Natural killer cell treated with Interleukin-12 subunit alpha and Interleukin-12 subunit beta and Interleukin-15 and Interleukin-18, amount 100 ng/mL, for 72 hours (primary cell): ENCODE data around the gene IFNK. TPM values are rescaled to one million over a fixed set of nuclear protein-coding genes. Genes with fewer than 3 reads are reported as not detected.
A peak's percentile ranks its signal among the peaks of the same experiment; 100 is the strongest.

ENCODE experiments used
- ATAC-seq, 2 donors: fragments of 150-1000 bp; cut with Tn5 transposase in 1 of 2; sonication (Bioruptor Pico), chemical (Tn5 transposase) in 1 of 2; 2 replicates each; pipeline ENCODE4 v1.10.0; 2021
- DNase-seq: peaks from one replicate; pipeline ENCODE4 v3.0.0; 2022; ENCODE audit warnings: low spot score
- H3K27ac Mint-ChIP-seq, 2 donors: 1 replicate in 1 of 2; 2 replicates in 1 of 2; pipeline ENCODE4 v1.8.0; 2022; ENCODE audit warnings: mixed read lengths in 2 of 2, mild to moderate bottlenecking in 1 of 2, moderate library complexity in 1 of 2
- H3K27me3 Mint-ChIP-seq, 2 donors: 1 replicate in 1 of 2; 2 replicates in 1 of 2; pipeline ENCODE4 v1.8.0; 2022; ENCODE audit warnings: mixed read lengths in 2 of 2
- H3K36me3 Mint-ChIP-seq: one replicate; pipeline ENCODE4 v1.8.0; 2022; ENCODE audit warnings: mixed read lengths
- H3K4me1 Mint-ChIP-seq, 2 donors: 1 replicate in 1 of 2; 2 replicates in 1 of 2; pipeline ENCODE4 v1.8.0; 2022; ENCODE audit warnings: low read depth in 2 of 2, mixed read lengths in 2 of 2, mild to moderate bottlenecking in 1 of 2
- H3K4me3 Mint-ChIP-seq: one replicate; pipeline ENCODE4 v1.8.0; 2022; ENCODE audit warnings: mixed read lengths
- H3K9me3 Mint-ChIP-seq: 2 replicates; pipeline ENCODE4 v1.8.0; 2022; ENCODE audit warnings: mixed read lengths
- total RNA-seq, 2 donors: library from RNA; stranded (reverse); gene quantifications; one replicate each; pipeline ENCODE4 v1.2.3, GENCODE V29; 2022

IFNK gene, protein sequence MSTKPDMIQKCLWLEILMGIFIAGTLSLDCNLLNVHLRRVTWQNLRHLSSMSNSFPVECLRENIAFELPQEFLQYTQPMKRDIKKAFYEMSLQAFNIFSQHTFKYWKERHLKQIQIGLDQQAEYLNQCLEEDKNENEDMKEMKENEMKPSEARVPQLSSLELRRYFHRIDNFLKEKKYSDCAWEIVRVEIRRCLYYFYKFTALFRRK
- not detected for total RNA-seq

DNA sequence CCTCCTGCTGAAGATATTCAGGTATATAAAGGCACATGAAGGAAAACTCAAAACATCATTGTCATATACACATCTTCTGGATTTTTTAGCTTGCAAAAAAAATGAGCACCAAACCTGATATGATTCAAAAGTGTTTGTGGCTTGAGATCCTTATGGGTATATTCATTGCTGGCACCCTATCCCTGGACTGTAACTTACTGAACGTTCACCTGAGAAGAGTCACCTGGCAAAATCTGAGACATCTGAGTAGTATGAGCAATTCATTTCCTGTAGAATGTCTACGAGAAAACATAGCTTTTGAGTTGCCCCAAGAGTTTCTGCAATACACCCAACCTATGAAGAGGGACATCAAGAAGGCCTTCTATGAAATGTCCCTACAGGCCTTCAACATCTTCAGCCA is at the start of gene IFNK:
IFNK (plus strand) TSS at position 55 of the 400 bp plus-strand sequence; CDS start at position 102, 47 bp downstream.
- no peaks in the 10 kb centered on the region for H3K9me3 Mint-ChIP-seq
- no peak for ATAC-seq
- H3K4me1 Mint-ChIP-seq = peaks cover 0 to 3% of the 10 kb centered on the region in 2 donors
- H3K27me3 Mint-ChIP-seq = peaks cover 24 to 30% of the 10 kb centered on the region in 2 donors
- no peak within 1 kb of the TSS for H3K4me3 Mint-ChIP-seq
- H3K36me3 Mint-ChIP-seq = no peaks in the 10 kb centered on the region
- no peak within 1 kb of the TSS for H3K27ac Mint-ChIP-seq
- no peak for DNase-seq

GRCh38 chr9:27474305-27474704 is 49.8 kb upstream of the IFNK start:
- Mint-ChIP-seq H3K4me3 (no peak overlapping the region), H3K4me1 (peaks cover 0 to 2% of the 10 kb centered on the region in 2 donors), H3K27ac (no peak overlapping the region), H3K9me3 (peaks cover 4% of the 10 kb centered on the region), H3K27me3 (peaks cover 0 to 7% of the 10 kb centered on the region in 2 donors), H3K36me3 (peaks cover 13% of the 10 kb centered on the region)
- no peak for DNase-seq
- ATAC-seq = no peak

GRCh38 chr9:27475057-27475595 is 49.0 kb upstream of the IFNK start:
- no peak for ATAC-seq
- peaks cover 0 to 2% of the 10 kb centered on the region in 2 donors for H3K4me1 Mint-ChIP-seq
- peaks cover 13% of the 10 kb centered on the region for H3K36me3 Mint-ChIP-seq
- DNase-seq = no peak
- no peak overlapping the region for H3K4me3 Mint-ChIP-seq
- H3K9me3 Mint-ChIP-seq = peaks cover 4% of the 10 kb centered on the region
- no peak overlapping the region for H3K27ac Mint-ChIP-seq
- peaks cover 0 to 7% of the 10 kb centered on the region in 2 donors for H3K27me3 Mint-ChIP-seq

- ATAC-seq (no peak), DNase-seq (no peak)
- H3K36me3 Mint-ChIP-seq = peaks cover 13% of the 10 kb centered on the region
- H3K4me1 Mint-ChIP-seq = peaks cover 0 to 2% of the 10 kb centered on the region in 2 donors
- H3K4me3 Mint-ChIP-seq = no peak overlapping the region
- peaks cover 4% of the 10 kb centered on the region for H3K9me3 Mint-ChIP-seq
- no peak overlapping the region for H3K27ac Mint-ChIP-seq
- no peaks in the 10 kb centered on the region for H3K27me3 Mint-ChIP-seq
These were observed 47.1 kb upstream of the IFNK start for GRCh38 chr9:27476870-27477515.

DNA sequence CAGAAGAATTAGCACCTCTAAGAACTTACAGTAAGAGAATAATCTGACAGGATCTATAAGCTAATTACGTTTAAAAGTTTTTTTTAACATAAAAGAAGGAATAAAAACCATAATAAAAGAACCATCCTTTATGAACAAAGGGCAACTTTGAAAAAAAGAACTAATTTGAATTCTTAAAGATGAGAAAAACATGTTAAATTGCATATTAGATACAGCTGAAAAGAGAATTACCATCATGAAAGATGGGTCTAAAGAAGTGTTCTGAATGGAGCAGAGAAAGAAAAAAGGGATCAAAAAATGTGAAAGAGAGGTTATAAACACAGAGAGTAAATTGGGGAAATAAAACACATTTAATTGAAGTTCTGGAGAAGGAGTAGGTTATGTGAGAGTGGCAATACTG is 45.8 kb upstream of the IFNK start:
- Mint-ChIP-seq H3K4me1 (peaks cover 0 to 2% of the 10 kb centered on the region in 2 donors), H3K27ac (no peak overlapping the region), H3K36me3 (peaks cover 13% of the 10 kb centered on the region), H3K4me3 (no peak overlapping the region), H3K9me3 (peaks cover 4% of the 10 kb centered on the region), H3K27me3 (no peaks in the 10 kb centered on the region)
- DNase-seq (no peak), ATAC-seq (no peak)

DNA sequence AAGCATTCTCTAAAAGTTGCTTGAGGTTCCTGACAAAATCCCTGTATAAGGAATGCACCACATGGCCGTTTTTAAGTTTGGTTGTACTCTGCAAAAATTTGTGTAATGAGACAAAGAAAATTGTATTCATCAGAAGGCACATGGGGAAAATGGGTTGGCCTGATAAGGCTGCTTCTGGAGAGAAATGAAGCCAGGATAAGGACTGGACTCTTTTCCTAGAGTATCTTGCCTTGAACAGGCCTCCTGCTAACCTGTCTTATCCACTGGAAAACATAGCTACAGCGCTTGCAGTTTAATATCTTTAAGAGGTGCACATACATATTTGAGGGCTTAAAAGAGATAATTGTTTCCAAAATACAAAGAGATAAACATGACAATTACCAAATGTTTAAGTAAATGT is 41.4 kb upstream of the IFNK start:
- H3K27me3 Mint-ChIP-seq = no peaks in the 10 kb centered on the region

DNA sequence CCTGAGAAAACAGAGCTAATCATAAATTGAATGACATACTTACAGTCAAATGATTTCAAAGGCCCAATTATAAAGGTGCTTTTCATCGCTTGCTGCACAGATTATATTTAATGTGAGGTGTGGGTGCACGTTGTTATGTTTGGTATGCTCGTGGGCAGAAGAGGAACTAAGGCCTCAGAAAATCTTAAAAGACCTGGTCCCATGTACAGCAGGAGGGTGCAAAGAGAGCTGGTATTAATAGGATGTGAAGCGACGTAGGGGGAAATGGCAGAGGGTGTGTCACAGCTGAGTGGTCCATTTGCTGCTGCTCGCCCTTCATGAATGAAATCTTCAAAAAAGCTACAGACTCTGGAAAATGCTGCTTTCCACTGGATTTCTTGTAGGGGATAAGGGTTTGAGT is 40.5 kb upstream of the IFNK start:
- DNase-seq (no peak), ATAC-seq (no peak)
- peaks cover 7 to 8% of the 10 kb centered on the region in 2 donors for H3K4me1 Mint-ChIP-seq
- peaks cover 1% of the 10 kb centered on the region for H3K36me3 Mint-ChIP-seq
- no peak overlapping the region for H3K4me3 Mint-ChIP-seq
- no peak overlapping the region for H3K27ac Mint-ChIP-seq
- no peaks in the 10 kb centered on the region for H3K27me3 Mint-ChIP-seq
- peaks cover under 1% of the 10 kb centered on the region for H3K9me3 Mint-ChIP-seq

More for the DNA sequence above, 41.4 kb upstream of the IFNK start:
- Mint-ChIP-seq H3K36me3 (peaks cover 10% of the 10 kb centered on the region), H3K4me3 (no peak overlapping the region), H3K4me1 (peaks cover 7 to 8% of the 10 kb centered on the region in 2 donors), H3K27ac (no peak overlapping the region), H3K9me3 (peaks cover 4% of the 10 kb centered on the region)
- ATAC-seq = no peak
- no peak for DNase-seq

- no peak overlapping the region for H3K27ac Mint-ChIP-seq
- no peak for DNase-seq
These were observed 38.9 kb upstream of the IFNK start for GRCh38 chr9:27485158-27485557.

DNA sequence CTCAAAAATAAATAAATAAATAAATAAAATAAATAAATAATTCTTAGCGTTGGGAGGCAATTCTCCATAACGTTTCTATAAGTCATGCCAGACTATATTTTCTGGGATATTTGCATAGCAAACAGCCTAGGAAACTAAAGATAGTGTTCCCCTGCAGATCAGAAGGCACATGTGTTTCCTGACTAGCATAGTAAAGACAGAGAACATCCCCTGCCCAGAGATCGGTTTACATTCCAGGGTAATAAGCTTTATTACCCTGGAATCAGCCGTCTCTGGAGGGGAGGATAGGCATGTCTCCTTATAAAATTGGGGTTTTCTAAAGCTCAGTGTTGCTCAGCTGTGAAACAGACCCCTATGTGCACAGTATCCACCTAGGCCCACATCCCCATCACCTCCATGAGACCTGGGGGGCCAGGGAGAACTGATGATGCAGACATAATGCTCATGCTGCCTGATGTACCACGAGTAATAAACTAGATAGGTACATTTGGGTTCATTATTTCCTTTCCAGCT is 36.9 kb upstream of the IFNK start:
- H3K9me3 Mint-ChIP-seq = no peaks in the 10 kb centered on the region
- DNase-seq (no peak), ATAC-seq (no peak)
- H3K4me1 Mint-ChIP-seq = peaks cover 7 to 14% of the 10 kb centered on the region in 2 donors
- H3K27me3 Mint-ChIP-seq = no peaks in the 10 kb centered on the region
- no peaks in the 10 kb centered on the region for H3K36me3 Mint-ChIP-seq
- no peak overlapping the region for H3K4me3 Mint-ChIP-seq
- no peak overlapping the region for H3K27ac Mint-ChIP-seq

More at GRCh38 chr9:27485158-27485557, 38.9 kb upstream of the IFNK start:
- Mint-ChIP-seq H3K4me3 (peak overlapping the region; percentile 0), H3K9me3 (no peaks in the 10 kb centered on the region), H3K4me1 (peaks cover 7 to 14% of the 10 kb centered on the region in 2 donors), H3K27me3 (no peaks in the 10 kb centered on the region), H3K36me3 (no peaks in the 10 kb centered on the region)
- ATAC-seq = no peak

GRCh38 chr9:27487927-27488326 is 36.2 kb upstream of the IFNK start:
- Mint-ChIP-seq H3K4me1 (peaks cover 7 to 14% of the 10 kb centered on the region in 2 donors), H3K36me3 (no peaks in the 10 kb centered on the region), H3K27me3 (no peaks in the 10 kb centered on the region), H3K9me3 (no peaks in the 10 kb centered on the region), H3K4me3 (no peak overlapping the region), H3K27ac (no peak overlapping the region)
- ATAC-seq = no peak
- no peak for DNase-seq

DNA sequence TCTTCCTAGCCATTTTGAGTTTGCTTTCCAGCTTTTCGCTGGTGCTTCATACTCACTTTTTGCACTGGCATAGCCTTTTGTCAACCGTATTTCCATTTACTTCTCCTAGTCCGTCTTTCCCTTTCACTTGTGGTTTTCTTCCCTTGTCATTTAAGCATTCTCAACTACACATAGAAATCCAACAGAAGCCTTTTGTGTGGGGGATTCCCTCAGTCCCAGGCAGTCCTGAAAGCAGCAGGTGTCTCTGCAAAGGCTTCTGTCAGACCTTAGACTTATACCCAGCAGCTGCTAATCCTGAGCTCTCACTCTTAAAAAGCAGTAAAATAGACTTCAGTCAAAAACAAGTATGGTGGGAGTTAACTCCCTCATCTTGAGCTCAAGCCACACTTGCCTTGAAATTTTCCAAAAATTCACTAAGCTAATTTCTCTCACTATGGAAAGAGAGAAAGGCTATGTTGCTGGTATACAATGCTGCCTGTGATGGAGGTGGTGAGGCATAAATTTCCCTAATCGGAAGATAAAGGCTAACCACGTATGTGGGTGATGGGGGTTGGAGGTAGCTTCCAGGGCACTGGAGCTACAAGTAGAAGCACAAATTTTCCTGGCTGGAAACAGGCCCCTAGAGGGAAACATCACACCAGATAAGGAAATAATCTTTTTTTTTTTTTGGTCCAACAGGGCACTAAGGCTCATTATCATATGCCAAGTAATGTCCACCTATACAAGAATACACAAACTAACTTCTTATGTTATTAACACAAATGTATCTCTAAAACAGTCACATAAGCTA is 34.8 kb upstream of the IFNK start:
- ATAC-seq (no peak), DNase-seq (no peak)
- Mint-ChIP-seq H3K27ac (no peak overlapping the region), H3K9me3 (no peaks in the 10 kb centered on the region), H3K4me1 (peaks cover 7 to 14% of the 10 kb centered on the region in 2 donors), H3K27me3 (no peaks in the 10 kb centered on the region), H3K4me3 (no peak overlapping the region), H3K36me3 (no peaks in the 10 kb centered on the region)

GRCh38 chr9:27491154-27491553 is 32.9 kb upstream of the IFNK start:
- peaks cover 0 to 6% of the 10 kb centered on the region in 2 donors for H3K4me1 Mint-ChIP-seq
- no peaks in the 10 kb centered on the region for H3K27me3 Mint-ChIP-seq
- ATAC-seq (no peak), DNase-seq (no peak)
- no peaks in the 10 kb centered on the region for H3K9me3 Mint-ChIP-seq
- H3K4me3 Mint-ChIP-seq = no peak overlapping the region
- no peak overlapping the region for H3K27ac Mint-ChIP-seq
- H3K36me3 Mint-ChIP-seq = no peaks in the 10 kb centered on the region

DNA sequence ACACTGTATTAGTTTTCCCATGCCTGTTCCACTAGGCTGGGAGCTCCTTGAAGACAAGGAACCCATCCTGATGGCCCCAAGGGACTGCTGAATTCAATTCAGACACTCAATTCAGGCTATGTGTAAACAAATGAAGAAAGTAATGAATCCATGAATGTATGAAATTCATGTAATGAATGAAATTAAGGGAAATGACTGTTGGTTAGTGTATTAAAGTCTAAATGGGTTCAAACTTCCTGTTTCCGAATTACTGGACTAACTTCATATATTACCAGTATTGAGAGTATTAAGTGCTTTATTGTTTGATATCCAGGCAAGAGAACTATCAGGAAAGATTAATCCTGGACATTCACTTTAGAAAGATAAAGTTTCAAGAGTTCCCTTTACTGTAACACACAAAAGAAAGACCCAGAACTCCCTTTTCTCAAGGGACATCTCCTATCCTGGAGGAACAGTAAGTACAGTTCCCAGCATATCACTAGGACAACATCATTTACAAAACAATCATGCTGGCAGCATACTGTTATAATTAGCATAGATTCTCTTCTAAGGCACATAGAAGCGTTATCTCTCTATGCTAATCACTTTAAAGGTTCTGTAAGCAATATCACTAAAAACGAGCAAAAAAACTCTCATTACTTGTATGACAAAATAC is 28.5 kb upstream of the IFNK start:
- no peak overlapping the region for H3K4me3 Mint-ChIP-seq
- ATAC-seq = no peak
- no peaks in the 10 kb centered on the region for H3K4me1 Mint-ChIP-seq
- H3K9me3 Mint-ChIP-seq = no peaks in the 10 kb centered on the region
- peaks cover 0 to 2% of the 10 kb centered on the region in 2 donors for H3K27me3 Mint-ChIP-seq
- H3K27ac Mint-ChIP-seq = no peak overlapping the region
- no peak for DNase-seq
- H3K36me3 Mint-ChIP-seq = no peaks in the 10 kb centered on the region
